Panc1 (cell line): ENCODE data around the gene NDE1. TPM values are rescaled to one million over a fixed set of nuclear protein-coding genes. Genes with fewer than 3 reads are reported as not detected.
"Not testable (repeated sequence)": the region's sequence is repeated elsewhere in the genome, so short reads cannot be mapped to it uniquely, and the experiment has no call there.

Experiments used
- ATAC-seq: fragments of 200-7000 bp; cut with Tn5 transposase; 2 replicates; pipeline ENCODE4 v1.9.1; 2020; ENCODE audit warnings: mild to moderate bottlenecking, moderate library complexity
- BruUV-seq: library from RNA; stranded (reverse); fragments of 400-500 nt; replicated peaks from 2 replicates; lab custom pipeline; 2021; lab: Mats Ljungman, UMichigan
- CTCF ChIA-PET: fragments of 300-600 bp; sonication (Branson Sonifier 250); formaldehyde crosslinking; loops from one replicate; lab custom pipeline; 2022; ENCODE audit warnings: antibody characterized with exemption; lab: Charles Lee
- POLR2A ChIA-PET: fragments of 300-600 bp; sonication (Branson Sonifier 250); formaldehyde crosslinking; loops from one replicate; lab custom pipeline; 2022; ENCODE audit warnings: antibody characterized with exemption; lab: Charles Lee
- DNase-seq: peaks from one replicate; pipeline ENCODE4 v3.0.0-alpha.2; 2010; ENCODE audit warnings: low read depth, low spot score
- H3K27ac ChIP-seq: 2 replicates; pipeline ENCODE4 v1.5.1; 2011; ENCODE audit warnings: mild to moderate bottlenecking, low read length, inconsistent platforms
- H3K27me3 ChIP-seq: fragments of 200-500 bp; sonication (Bioruptor generic); 2 replicates; pipeline ENCODE4 v1.6.0; 2014; ENCODE audit warnings: low read length, inconsistent platforms; ENCODE audit not compliant: control insufficient read depth, insufficient read depth
- H3K36me3 ChIP-seq: fragments of 200-500 bp; sonication (Bioruptor generic); 2 replicates; pipeline ENCODE4 v1.5.1; 2014; ENCODE audit warnings: inconsistent platforms, mild to moderate bottlenecking, low read length, moderate library complexity; ENCODE audit not compliant: control insufficient read depth, insufficient read depth
- H3K4me1 ChIP-seq: 2 replicates; pipeline ENCODE4 v1.5.1; 2011; ENCODE audit warnings: inconsistent platforms, mild to moderate bottlenecking, low read length, moderate library complexity; ENCODE audit not compliant: control insufficient read depth, insufficient read depth
- H3K4me3 ChIP-seq, 2 experiments: 2 replicates each; pipeline ENCODE4 v1.5.1; 2011 to 2012; ENCODE audit warnings: low read depth in 2 of 2, low read length in 2 of 2, mild to moderate bottlenecking in 2 of 2, inconsistent platforms in 1 of 2, moderate library complexity in 1 of 2
- H3K9me3 ChIP-seq: fragments of 200-500 bp; sonication (Bioruptor generic); 2 replicates; pipeline ENCODE4 v1.5.1; 2014; ENCODE audit warnings: low read depth, mild to moderate bottlenecking, inconsistent platforms, low read length, moderate library complexity; ENCODE audit not compliant: control insufficient read depth, insufficient read depth
- CTCF ChIP-seq: fragments of 450-650 bp; IDR thresholded peaks from 2 replicates; pipeline ENCODE4 v1.5.1; 2017; ENCODE audit warnings: mild to moderate bottlenecking
- POLR2AphosphoS5 ChIP-seq: IDR thresholded peaks from 2 replicates; pipeline ENCODE4 v1.6.1; 2012; ENCODE audit warnings: mild to moderate bottlenecking, low read depth, low read length, moderate library complexity
- REST ChIP-seq, 2 experiments: IDR thresholded peaks; 2 replicates each; pipeline ENCODE4 v1.6.1; 2011 to 2012; ENCODE audit warnings: low read depth in 2 of 2, control low read depth in 1 of 2, low read length in 1 of 2, mild to moderate bottlenecking in 1 of 2, moderate library complexity in 1 of 2; ENCODE audit not compliant: insufficient read depth in 1 of 2
- SIN3A ChIP-seq: IDR thresholded peaks from 2 replicates; pipeline ENCODE4 v1.6.1; 2012; ENCODE audit warnings: low read depth, mild to moderate bottlenecking, low read length, moderate library complexity, borderline replicate concordance; ENCODE audit not compliant: insufficient read depth
- TCF7L2 ChIP-seq: IDR thresholded peaks from 2 replicates; pipeline ENCODE4 v1.6.1; 2011; ENCODE audit warnings: mild to moderate bottlenecking, low read depth, low read length, inconsistent platforms
- in situ Hi-C: cut with HindIII; loops from 2 replicates; pipeline ENCODE4 v1.10.0; 2016; ENCODE audit warnings: low sequenced_read_pairs, low pct_unique_long_range_greater_than_20kb
- intact Hi-C: fragments of 100-400 bp; cut with micrococcal nuclease; formaldehyde crosslinking; loops from one replicate; pipeline ENCODE4 v1.10.0; 2022; ENCODE audit not compliant: unreplicated experiment
- total RNA-seq: library from RNA; stranded (reverse); gene quantifications from one replicate; pipeline ENCODE4 v1.2.1, GENCODE V29; 2021; ENCODE audit not compliant: unreplicated experiment

NDE1 gene
- total RNA-seq, 1 experiment from 2014 or later = 99.1 TPM

GRCh38 chr16:15671530-15672117 is 21.6 kb downstream of the NDE1 start:
- intact Hi-C loops = no loop called here
- DNase-seq (no peak), ATAC-seq (no peak)
- BruUV-seq = no TSS peak
- Histone ChIP-seq H3K4me1 (no peaks in the 10 kb centered on the region), H3K27me3 (no peaks in the 10 kb centered on the region), H3K27ac (no peak overlapping the region), H3K9me3 (no peaks in the 10 kb centered on the region), H3K36me3 (no peaks in the 10 kb centered on the region), H3K4me3 (no peak overlapping the region)
- ChIA-PET CTCF (no interaction called here), POLR2A (no interaction called here)
- TF ChIP-seq POLR2AphosphoS5 = no peak
- in situ Hi-C loops = no loop called here

DNA sequence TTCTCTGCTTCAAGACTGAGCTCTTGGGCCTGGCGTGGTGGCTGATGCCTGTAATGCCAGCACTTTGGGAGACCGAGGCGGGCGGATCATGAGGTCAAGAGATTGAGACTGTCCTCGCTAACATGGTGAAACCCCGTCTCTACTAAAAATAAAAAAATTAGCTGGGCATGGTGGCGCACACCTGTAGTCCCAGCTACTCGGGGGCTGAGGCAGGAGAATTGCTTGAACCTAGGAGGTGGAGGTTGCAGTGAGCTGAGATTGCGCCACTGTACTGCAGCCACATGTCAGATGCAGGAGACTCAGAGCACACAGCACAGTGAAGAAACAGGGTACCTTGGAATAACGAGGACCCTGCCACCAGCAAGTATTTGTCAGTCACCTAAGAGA is 22.1 kb downstream of the NDE1 start:
- H3K36me3 ChIP-seq, H3K27ac ChIP-seq, H3K9me3 ChIP-seq, CTCF ChIA-PET, H3K27me3 ChIP-seq, POLR2A ChIA-PET, BruUV-seq, H3K4me1 ChIP-seq, in situ Hi-C loops, ATAC-seq, DNase-seq, intact Hi-C loops, H3K4me3 ChIP-seq: not testable (repeated sequence)

GRCh38 chr16:15672514-15673167 is 22.6 kb downstream of the NDE1 start:
- BruUV-seq = no TSS peak
- CTCF ChIA-PET = no interaction called here
- DNase-seq = no peak
- Histone ChIP-seq H3K27me3 (no peaks in the 10 kb centered on the region), H3K27ac (no peak overlapping the region), H3K9me3 (no peaks in the 10 kb centered on the region), H3K4me3 (no peak overlapping the region), H3K4me1 (no peaks in the 10 kb centered on the region), H3K36me3 (no peaks in the 10 kb centered on the region)
- intact Hi-C loops (no loop called here), in situ Hi-C loops (no loop called here)
- POLR2A ChIA-PET = no interaction called here
- no peak for TF ChIP-seq CTCF
- TF ChIP-seq SIN3A = no peak
- TF ChIP-seq TCF7L2 = no peak
- no peak for TF ChIP-seq REST (IDR thresholded peaks at IDR 0.05; ENCODE audit: insufficient read depth in 1 of 2, low read depth in 2 of 2, low read length in 1 of 2)
- no peak for TF ChIP-seq POLR2AphosphoS5
- ATAC-seq = no peak
